ENCODE results near the gene MATCAP1. TPM values are rescaled to one million over a fixed set of nuclear protein-coding genes. Genes with fewer than 3 reads are reported as not detected.
A peak's percentile ranks its signal among the peaks of the same experiment; 100 is the strongest.

Gene MATCAP1
- total RNA-seq, 1 experiment from 2014 or later, result 22.2 TPM

GRCh38 chr16:67162506-67163163 is 21.1 kb downstream of the MATCAP1 start:
- Mint-ChIP-seq H3K4me1 (ENCODE audit: low read depth, unreplicated experiment) (peaks cover 6% of the 10 kb centered on the region), H3K9me3 (ENCODE audit: unreplicated experiment) (no peaks in the 10 kb centered on the region), H3K27me3 (ENCODE audit: insufficient read depth, unreplicated experiment) (no peaks in the 10 kb centered on the region), H3K4me3 (ENCODE audit: unreplicated experiment) (no peak overlapping the region), H3K36me3 (ENCODE audit: insufficient read depth, unreplicated experiment) (peaks cover 19% of the 10 kb centered on the region), H3K27ac (ENCODE audit: unreplicated experiment) (no peak overlapping the region)
- TF ChIP-seq CTCF (IDR thresholded peaks at IDR 0.05; ENCODE audit: insufficient read depth in 1 of 2, low read depth in 1 of 2, low read length in 1 of 2, severe bottlenecking in 1 of 2, unreplicated experiment in 1 of 2), result no peak
- no peaks in the 10 kb centered on the region for H3K36me3 ChIP-seq (ENCODE audit: control insufficient read depth, insufficient read depth, low read length)
- no peak for DNase-seq
- no peaks in the 10 kb centered on the region for H3K27me3 ChIP-seq (replicated peaks; ENCODE audit: control insufficient read depth, insufficient read depth, low read length)
- H3K4me3 ChIP-seq (ENCODE audit: low read depth, low read length), result no peak overlapping the region
- 0 out of 2 replicates have a peak, but pooled peaks cover 4% of the 10 kb centered on the region for H3K4me1 ChIP-seq
- H3K9me3 ChIP-seq, result no peaks in the 10 kb centered on the region
- ChIA-PET POLR2A (interaction anchor here (0.5 to 0.6 kb wide), 2 partner anchors 84 to 284 kb away, joined by 6 to 9 read pairs; no protein-coding TSS in a partner anchor), CTCF (interaction anchor here (0.6 kb wide), 1 partner anchor 36 kb away, joined by 3 read pairs; the partner anchor contains the start of gene ELMO3)
- BruUV-seq (replicated peaks), result no TSS peak
- intact Hi-C loops (cut with micrococcal nuclease; ENCODE audit: unreplicated experiment), result no loop called here

DNA sequence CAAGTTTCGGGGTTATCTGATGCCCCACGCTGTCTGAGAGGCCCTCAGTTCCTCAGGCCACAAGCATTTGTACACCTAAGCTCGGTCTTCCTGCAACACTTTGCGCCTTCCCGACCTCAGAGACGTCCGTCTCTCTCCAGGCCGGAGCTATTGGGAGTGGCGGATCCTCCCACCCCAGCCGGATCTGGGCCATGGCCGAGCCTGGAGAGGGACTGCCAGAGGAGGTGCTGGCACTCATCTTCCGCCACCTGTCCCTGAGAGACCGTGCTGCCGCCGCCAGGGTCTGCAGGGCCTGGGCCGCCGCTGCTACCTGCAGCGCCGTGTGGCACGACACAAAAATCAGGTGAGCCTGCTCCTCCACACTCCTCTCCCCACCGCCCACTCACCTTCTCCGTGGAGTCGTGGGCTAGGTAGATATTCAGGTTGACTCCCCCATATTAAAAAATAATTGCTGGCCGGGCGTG is 22.1 kb downstream of the MATCAP1 start:
- H3K27me3 ChIP-seq (replicated peaks; ENCODE audit: control insufficient read depth, insufficient read depth, low read length), result no peaks in the 10 kb centered on the region
- BruUV-seq (replicated peaks), result no TSS peak
- H3K36me3 ChIP-seq (ENCODE audit: control insufficient read depth, insufficient read depth, low read length), result no peaks in the 10 kb centered on the region
- 0 out of 2 replicates have a peak, but pooled peaks cover 4% of the 10 kb centered on the region for H3K4me1 ChIP-seq
- H3K9me3 ChIP-seq, result no peaks in the 10 kb centered on the region
- no peak overlapping the region for H3K4me3 ChIP-seq (ENCODE audit: low read depth, low read length)
- intact Hi-C loops (cut with micrococcal nuclease; ENCODE audit: unreplicated experiment), result loop anchor here (1.0 to 2.0 kb wide), 2 partner anchors 9 to 143 kb away; partner anchors contain the start of gene NOL3
- Mint-ChIP-seq H3K4me1 (ENCODE audit: low read depth, unreplicated experiment) (peaks cover 6% of the 10 kb centered on the region), H3K9me3 (ENCODE audit: unreplicated experiment) (no peaks in the 10 kb centered on the region), H3K4me3 (ENCODE audit: unreplicated experiment) (peak overlapping the region; percentile 45), H3K27ac (ENCODE audit: unreplicated experiment) (no peak overlapping the region), H3K36me3 (ENCODE audit: insufficient read depth, unreplicated experiment) (peaks cover 19% of the 10 kb centered on the region), H3K27me3 (ENCODE audit: insufficient read depth, unreplicated experiment) (no peaks in the 10 kb centered on the region)
- no peak for DNase-seq
- CTCF ChIA-PET, result interaction anchor here (3.6 kb wide), 1 partner anchor 8 kb away, joined by 43 read pairs; the partner anchor contains the start of gene NOL3
- no peak for TF ChIP-seq CTCF (IDR thresholded peaks at IDR 0.05; ENCODE audit: insufficient read depth in 1 of 2, low read depth in 1 of 2, low read length in 1 of 2, severe bottlenecking in 1 of 2, unreplicated experiment in 1 of 2)
- POLR2A ChIA-PET, result no interaction called here

DNA sequence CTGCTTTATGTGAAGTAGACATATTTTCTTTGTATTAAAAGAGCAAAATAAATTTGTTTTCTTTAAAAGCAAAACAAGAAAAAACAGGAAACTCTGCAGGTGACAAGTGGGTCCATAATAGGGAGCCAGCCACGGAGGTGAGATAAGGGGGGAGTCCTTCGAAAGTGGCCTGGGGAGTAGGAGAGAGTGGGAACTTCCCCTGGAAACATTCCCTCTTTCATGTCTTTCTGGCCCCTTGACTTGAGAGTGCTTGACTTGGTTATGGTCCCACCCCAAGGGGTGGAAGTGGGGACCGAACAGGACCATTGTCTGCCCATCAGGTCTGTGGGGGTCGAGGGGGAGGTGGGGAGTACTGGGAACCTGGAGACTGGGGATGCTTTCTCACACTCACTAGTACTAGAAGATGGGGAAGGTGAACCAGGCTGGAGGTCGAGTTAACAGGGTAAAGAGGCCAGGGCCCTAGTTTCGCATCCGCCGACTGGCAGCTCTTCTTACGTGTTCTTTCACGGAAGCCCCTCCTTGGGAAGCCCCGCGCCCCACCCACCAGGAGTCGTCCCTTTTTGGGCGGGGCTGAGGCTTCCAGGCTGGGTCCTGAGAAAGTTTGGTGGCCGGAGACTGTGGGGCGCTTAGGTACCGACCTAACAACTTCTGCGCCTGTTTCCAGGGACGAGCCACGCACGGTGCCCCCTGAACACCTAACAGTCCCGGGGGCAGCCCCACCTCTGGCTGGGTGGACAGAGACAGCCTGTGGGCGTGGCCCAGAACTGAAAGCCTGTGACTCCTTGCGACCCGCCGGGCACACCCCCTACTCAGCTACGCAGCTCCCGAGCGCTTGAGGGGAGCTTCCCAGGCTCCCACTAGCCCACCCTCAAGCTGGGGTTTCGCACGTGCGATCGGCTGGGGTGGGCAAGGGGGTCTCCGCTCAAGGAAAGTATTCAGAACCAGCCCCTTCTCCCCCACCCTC is 24.8 kb downstream of the MATCAP1 start:
- H3K4me3 Mint-ChIP-seq (ENCODE audit: unreplicated experiment), result peak overlapping the region; percentile 86
- POLR2A ChIA-PET, result interaction anchor here (0.6 to 2.3 kb wide), 4 partner anchors 12 to 213 kb away, joined by 3 to 13 read pairs (median 3); partner anchors contain the start of gene NOL3
- peak overlapping the region; percentile 31 for H3K27ac Mint-ChIP-seq (ENCODE audit: unreplicated experiment)
- intact Hi-C loops (cut with micrococcal nuclease; ENCODE audit: unreplicated experiment), result loop anchor here (2.0 kb wide), 1 partner anchor 212 kb away; no protein-coding TSS in a partner anchor
- peak; percentile 62 to 63 for DNase-seq
- CTCF ChIA-PET, result interaction anchor here (0.6 to 3.6 kb wide), 8 partner anchors 8 to 407 kb away, joined by 3 to 43 read pairs (median 6); partner anchors contain the start of genes B3GNT9 and NOL3
- TSS peak; percentile 29 for BruUV-seq (replicated peaks)
- Histone ChIP-seq H3K9me3 (no peaks in the 10 kb centered on the region), H3K4me3 (ENCODE audit: low read depth, low read length) (peak overlapping the region; percentile 94), H3K4me1 (peaks cover 4% of the 10 kb centered on the region; the same call in 1 of the 2 replicates), H3K27me3 (replicated peaks; ENCODE audit: control insufficient read depth, insufficient read depth, low read length) (no peaks in the 10 kb centered on the region), H3K36me3 (ENCODE audit: control insufficient read depth, insufficient read depth, low read length) (no peaks in the 10 kb centered on the region)
- H3K27me3 Mint-ChIP-seq (ENCODE audit: insufficient read depth, unreplicated experiment), result no peaks in the 10 kb centered on the region
- peaks cover 13% of the 10 kb centered on the region for H3K36me3 Mint-ChIP-seq (ENCODE audit: insufficient read depth, unreplicated experiment)
- H3K9me3 Mint-ChIP-seq (ENCODE audit: unreplicated experiment), result no peaks in the 10 kb centered on the region
- no peak for TF ChIP-seq CTCF (IDR thresholded peaks at IDR 0.05; ENCODE audit: insufficient read depth in 1 of 2, low read depth in 1 of 2, low read length in 1 of 2, severe bottlenecking in 1 of 2, unreplicated experiment in 1 of 2)
- peaks cover 6% of the 10 kb centered on the region for H3K4me1 Mint-ChIP-seq (ENCODE audit: low read depth, unreplicated experiment)

Data from Caco-2 (cell line).